HUES6 (cell line): ENCODE data around the gene CDC23.

Experiments
- H3K27ac ChIP-seq: 2 replicates; pipeline ENCODE4 v1.7.0; 2013; ENCODE audit warnings: low read depth, mild to moderate bottlenecking, low read length, inconsistent platforms
- H3K27me3 ChIP-seq: 2 replicates; pipeline ENCODE4 v1.6.1; 2013; ENCODE audit warnings: low read length; ENCODE audit not compliant: control insufficient read depth, insufficient read depth
- H3K36me3 ChIP-seq: 2 replicates; pipeline ENCODE4 v1.6.1; 2013; ENCODE audit warnings: low read length; ENCODE audit not compliant: control insufficient read depth, insufficient read depth
- H3K4me1 ChIP-seq: 2 replicates; pipeline ENCODE4 v1.6.1; 2013; ENCODE audit warnings: low read length; ENCODE audit not compliant: control insufficient read depth, insufficient read depth
- H3K4me3 ChIP-seq: 2 replicates; pipeline ENCODE4 v1.5.1; 2013; ENCODE audit warnings: low read depth, low read length
- H3K9ac ChIP-seq: one replicate; pipeline ENCODE4 v1.6.1; 2013; ENCODE audit warnings: mild to moderate bottlenecking, low read length
- H3K9me3 ChIP-seq: 2 replicates; pipeline ENCODE4 v1.6.1; 2013; ENCODE audit warnings: low read depth, low read length; ENCODE audit not compliant: control insufficient read depth, insufficient read depth

CDC23 gene

DNA sequence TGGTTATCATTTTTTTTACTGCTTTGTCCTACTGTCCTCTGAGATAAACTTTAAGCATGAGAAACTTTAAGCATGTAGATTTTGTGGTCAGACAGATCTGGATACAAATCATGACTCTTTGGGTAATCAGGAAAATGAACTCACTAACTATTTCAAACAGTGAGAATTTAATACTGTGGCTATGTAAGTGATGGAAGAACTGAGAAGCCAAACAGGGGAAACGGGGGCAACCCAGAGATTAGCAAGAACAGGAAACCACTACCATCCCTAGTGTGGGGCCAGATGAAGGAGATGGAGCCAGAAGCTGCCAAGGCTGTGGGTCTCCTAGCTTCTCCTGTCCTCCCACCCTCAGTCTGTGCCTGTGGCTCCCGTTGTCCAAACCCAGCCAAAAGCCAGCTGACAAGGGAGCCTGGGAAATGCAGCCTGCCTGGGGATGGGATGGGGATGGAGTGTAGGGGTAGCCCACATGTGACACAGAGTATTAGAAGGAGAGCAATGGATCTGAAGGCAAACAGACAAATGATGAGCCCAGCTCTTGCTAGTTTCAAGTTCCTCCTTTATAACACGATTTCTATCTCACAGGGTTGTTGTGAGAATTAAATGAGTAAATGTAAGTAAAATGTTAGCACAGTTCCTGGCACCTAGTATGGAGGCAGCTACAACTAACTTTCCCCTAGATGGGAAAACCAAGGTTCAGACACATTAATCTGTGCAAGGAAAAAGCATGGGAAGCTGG, 27.7 kb upstream of the CDC23 start:
- peaks cover 47% of the 10 kb centered on the region for H3K27me3 ChIP-seq
- peaks cover 15% of the 10 kb centered on the region for H3K4me1 ChIP-seq
- H3K4me3 ChIP-seq: no peak overlapping the region
- H3K36me3 ChIP-seq: no peaks in the 10 kb centered on the region
- H3K27ac ChIP-seq: no peak overlapping the region
- no peak overlapping the region for H3K9ac ChIP-seq
- H3K9me3 ChIP-seq: no peaks in the 10 kb centered on the region

- Histone ChIP-seq H3K9ac (no peak overlapping the region), H3K4me3 (no peak overlapping the region), H3K27me3 (peaks cover 38% of the 10 kb centered on the region), H3K36me3 (no peaks in the 10 kb centered on the region), H3K4me1 (peaks cover 8% of the 10 kb centered on the region), H3K9me3 (no peaks in the 10 kb centered on the region), H3K27ac (no peak overlapping the region)
These were observed 24.9 kb upstream of the CDC23 start for GRCh38 chr5:138238034-138238433.

DNA sequence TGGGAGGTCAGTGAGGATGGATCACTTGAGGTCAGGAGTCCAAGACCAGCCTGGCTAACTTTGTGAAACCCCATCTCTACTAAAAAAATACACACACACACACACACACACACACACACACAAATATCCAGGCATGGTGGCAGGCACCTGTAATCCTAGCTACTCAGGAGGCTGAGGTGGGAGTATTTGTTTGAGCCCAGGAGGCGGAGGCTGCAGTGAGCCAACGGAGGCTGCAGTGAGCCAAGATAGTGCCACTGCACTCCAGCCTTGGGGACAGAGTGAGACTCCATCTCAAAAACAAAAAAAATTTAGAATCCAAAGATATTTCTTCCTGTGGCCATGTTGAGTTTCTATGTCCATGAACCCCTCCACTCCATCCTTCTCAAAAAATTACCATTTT, 21.5 kb upstream of the CDC23 start:
- H3K27ac ChIP-seq: no peak overlapping the region
- H3K9ac ChIP-seq: no peak overlapping the region
- H3K27me3 ChIP-seq: peaks cover 7% of the 10 kb centered on the region
- no peaks in the 10 kb centered on the region for H3K9me3 ChIP-seq
- H3K36me3 ChIP-seq: no peaks in the 10 kb centered on the region
- peaks cover 12% of the 10 kb centered on the region for H3K4me1 ChIP-seq
- H3K4me3 ChIP-seq: no peak overlapping the region

DNA sequence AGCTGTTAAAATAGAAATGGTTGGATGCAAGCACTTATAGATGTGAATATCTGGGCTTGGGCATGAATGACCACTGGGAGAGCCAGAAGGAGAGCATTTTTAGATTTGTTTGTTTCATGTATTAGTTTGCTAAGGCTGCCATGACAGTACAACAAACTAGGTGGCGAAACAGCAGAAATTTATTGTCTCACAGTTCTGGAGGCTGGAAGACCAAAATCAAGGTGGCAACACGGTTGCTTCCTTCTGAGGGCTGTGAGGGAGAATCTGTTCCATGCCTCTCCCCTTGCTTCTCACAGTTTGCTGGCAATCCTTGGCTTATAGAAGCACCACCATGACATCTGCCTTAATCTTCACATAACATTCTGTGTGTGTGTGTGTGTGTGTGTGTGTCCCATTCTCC, 20.2 kb upstream of the CDC23 start:
- H3K4me3 ChIP-seq: no peak overlapping the region
- H3K36me3 ChIP-seq: no peaks in the 10 kb centered on the region
- H3K9ac ChIP-seq: no peak overlapping the region
- no peaks in the 10 kb centered on the region; the same call in 1 of the 2 replicates for H3K27me3 ChIP-seq
- peaks cover 12% of the 10 kb centered on the region for H3K4me1 ChIP-seq
- no peaks in the 10 kb centered on the region for H3K9me3 ChIP-seq
- no peak overlapping the region for H3K27ac ChIP-seq

- Histone ChIP-seq H3K9ac (no peak overlapping the region), H3K36me3 (no peaks in the 10 kb centered on the region), H3K27ac (no peak overlapping the region), H3K4me1 (peaks cover 12% of the 10 kb centered on the region), H3K4me3 (no peak overlapping the region), H3K9me3 (peaks cover 8% of the 10 kb centered on the region), H3K27me3 (no peaks in the 10 kb centered on the region)
These were observed 18.0 kb upstream of the CDC23 start for GRCh38 chr5:138230981-138231589.

DNA sequence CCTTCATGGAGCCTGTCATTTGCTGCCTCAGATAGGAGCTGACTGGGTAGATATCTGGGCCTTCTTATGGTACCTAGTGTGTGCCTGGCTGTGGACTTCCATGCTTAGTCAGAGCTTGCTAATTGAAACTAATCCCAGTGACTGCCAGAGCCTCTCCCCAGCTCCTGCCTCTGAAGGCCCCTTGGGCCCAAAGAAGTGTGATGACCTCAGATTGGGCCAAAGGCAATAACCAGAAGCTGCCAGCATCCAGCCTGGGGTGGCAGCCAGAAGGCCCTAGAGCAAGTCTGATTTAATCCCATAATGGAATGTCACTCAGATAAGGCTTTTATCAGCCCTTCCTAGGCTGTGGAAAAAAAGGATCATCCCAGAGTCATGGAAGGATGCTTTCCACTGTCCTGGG, 17.1 kb upstream of the CDC23 start:
- Histone ChIP-seq H3K36me3 (no peaks in the 10 kb centered on the region), H3K4me3 (no peak overlapping the region), H3K27me3 (no peaks in the 10 kb centered on the region), H3K4me1 (peaks cover 12% of the 10 kb centered on the region), H3K9me3 (peaks cover 10% of the 10 kb centered on the region), H3K27ac (no peak overlapping the region), H3K9ac (no peak overlapping the region)

DNA sequence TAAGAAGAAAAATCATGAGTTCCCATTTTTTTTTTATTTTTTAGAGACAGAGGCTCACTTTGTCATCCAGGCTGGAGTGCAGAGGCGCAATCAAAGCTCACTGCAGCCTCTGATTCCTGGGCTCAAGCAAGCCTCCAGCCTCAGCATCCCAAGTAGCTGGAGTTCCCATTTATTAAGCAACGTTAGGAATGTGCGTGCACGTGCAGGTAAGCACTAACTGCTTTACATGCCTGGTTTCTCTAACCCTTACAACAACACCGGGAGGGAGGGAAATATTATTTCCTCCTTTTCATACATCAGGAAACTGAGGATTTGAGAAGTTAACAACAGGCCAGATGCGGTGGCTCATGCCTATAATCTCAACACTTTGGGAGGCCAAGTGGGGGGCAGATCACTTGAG, 16.3 kb upstream of the CDC23 start:
- no peak overlapping the region for H3K9ac ChIP-seq
- H3K36me3 ChIP-seq: no peaks in the 10 kb centered on the region
- H3K27me3 ChIP-seq: no peaks in the 10 kb centered on the region
- H3K4me3 ChIP-seq: no peak overlapping the region
- no peak overlapping the region for H3K27ac ChIP-seq
- H3K9me3 ChIP-seq: peaks cover 10% of the 10 kb centered on the region
- H3K4me1 ChIP-seq: peaks cover 12% of the 10 kb centered on the region

DNA sequence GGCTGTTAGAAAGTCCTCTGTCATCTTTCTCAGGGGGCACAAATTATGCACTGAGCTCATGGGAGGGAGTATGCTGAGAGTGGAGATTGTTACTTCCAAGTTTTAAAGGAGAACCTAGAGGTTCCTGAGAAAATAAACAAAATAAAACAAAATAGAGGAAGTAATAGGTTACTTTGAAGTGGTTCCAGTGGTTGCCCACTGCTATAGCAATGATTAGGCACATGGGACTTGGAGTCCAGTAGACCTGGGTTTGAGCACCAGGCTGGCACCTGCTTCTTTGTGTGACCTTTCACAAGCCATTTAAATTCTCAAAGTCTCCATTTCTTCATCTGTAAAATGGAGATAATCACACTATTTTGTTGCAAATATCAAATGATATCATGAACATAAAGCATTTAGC, 13.8 kb upstream of the CDC23 start:
- Histone ChIP-seq H3K27me3 (no peaks in the 10 kb centered on the region), H3K36me3 (no peaks in the 10 kb centered on the region), H3K27ac (no peak overlapping the region), H3K4me1 (peaks cover 14% of the 10 kb centered on the region), H3K9ac (no peak overlapping the region), H3K4me3 (no peak overlapping the region), H3K9me3 (peaks cover 10% of the 10 kb centered on the region)

- Histone ChIP-seq H3K27me3 (no peaks in the 10 kb centered on the region), H3K36me3 (no peaks in the 10 kb centered on the region), H3K27ac (no peak overlapping the region), H3K4me1 (0 out of 2 replicates have a peak, but pooled peaks cover 2% of the 10 kb centered on the region), H3K9ac (no peak overlapping the region), H3K9me3 (peaks cover 10% of the 10 kb centered on the region), H3K4me3 (no peak overlapping the region)
These were observed 11.6 kb upstream of the CDC23 start for GRCh38 chr5:138224712-138225111.

GRCh38 chr5:138223532-138223931, 10.4 kb upstream of the CDC23 start:
- Histone ChIP-seq H3K36me3 (no peaks in the 10 kb centered on the region), H3K9ac (no peak overlapping the region), H3K4me1 (0 out of 2 replicates have a peak, but pooled peaks cover 2% of the 10 kb centered on the region), H3K4me3 (no peak overlapping the region), H3K9me3 (peaks cover 18% of the 10 kb centered on the region), H3K27me3 (no peaks in the 10 kb centered on the region), H3K27ac (no peak overlapping the region)

- Histone ChIP-seq H3K4me3 (no peak overlapping the region), H3K4me1 (no peaks in the 10 kb centered on the region; the same call in 1 of the 2 replicates)
These were observed 3.7 kb upstream of the CDC23 start for GRCh38 chr5:138216799-138217198.

More at GRCh38 chr5:138216799-138217198, 3.7 kb upstream of the CDC23 start:
- no peaks in the 10 kb centered on the region for H3K36me3 ChIP-seq
- no peak overlapping the region for H3K9ac ChIP-seq
- peaks cover 7% of the 10 kb centered on the region; the same call in 1 of the 2 replicates for H3K9me3 ChIP-seq
- no peak overlapping the region for H3K27ac ChIP-seq
- no peaks in the 10 kb centered on the region for H3K27me3 ChIP-seq
